Astrocyte (in vitro differentiated cells and primary cell): ENCODE measurements around the gene SCAPER. TPM values are rescaled to one million over a fixed set of nuclear protein-coding genes. Genes with fewer than 3 reads are reported as not detected.

Experiments used
- DNase-seq: peaks from one replicate; pipeline ENCODE4 v3.0.0-alpha.2; 2010; ENCODE audit warnings: low read depth
- FAIRE-seq: peaks from 2 replicates; lab custom pipeline; 2011; peaks lifted over from hg19 to GRCh38; lab: Jason Lieb, UNC
- H2AFZ ChIP-seq: 2 replicates; pipeline ENCODE4 v1.6.0; 2012; ENCODE audit warnings: low read depth, low read length, inconsistent platforms
- H3K27ac ChIP-seq: 2 replicates; pipeline ENCODE4 v1.5.1; 2011; ENCODE audit warnings: low read depth, low read length, inconsistent platforms
- H3K27me3 ChIP-seq: 2 replicates; pipeline ENCODE4 v1.6.0; 2011; ENCODE audit warnings: low read length, inconsistent platforms; ENCODE audit not compliant: insufficient read depth
- H3K36me3 ChIP-seq: 2 replicates; pipeline ENCODE4 v1.5.1; 2011; ENCODE audit warnings: low read length, inconsistent platforms; ENCODE audit not compliant: insufficient read depth
- H3K4me1 ChIP-seq: 2 replicates; pipeline ENCODE4 v1.5.1; 2011; ENCODE audit warnings: low read length, inconsistent platforms; ENCODE audit not compliant: insufficient read depth
- H3K4me2 ChIP-seq: 2 replicates; pipeline ENCODE4 v1.6.0; 2012; ENCODE audit warnings: low read length, inconsistent platforms
- H3K4me3 ChIP-seq: 2 replicates; pipeline ENCODE4 v1.5.1; 2011; ENCODE audit warnings: low read depth, mild to moderate bottlenecking, low read length, inconsistent platforms; ENCODE audit not compliant: insufficient read depth
- H3K79me2 ChIP-seq: 2 replicates; pipeline ENCODE4 v1.6.0; 2012; ENCODE audit warnings: mild to moderate bottlenecking, low read length, inconsistent platforms; ENCODE audit not compliant: insufficient read depth
- H3K9ac ChIP-seq: 2 replicates; pipeline ENCODE4 v1.6.0; 2012; ENCODE audit warnings: mild to moderate bottlenecking, low read length, inconsistent platforms
- H3K9me3 ChIP-seq: 2 replicates; pipeline ENCODE4 v1.5.1; 2012; ENCODE audit warnings: low read depth, mild to moderate bottlenecking, low read length, inconsistent platforms; ENCODE audit not compliant: insufficient read depth
- H4K20me1 ChIP-seq: 2 replicates; pipeline ENCODE4 v1.6.0; 2012; ENCODE audit warnings: low read length, inconsistent platforms; ENCODE audit not compliant: insufficient read depth
- H3K27ac Mint-ChIP-seq: one replicate; pipeline ENCODE4 v1.8.0; 2021; ENCODE audit warnings: mild to moderate bottlenecking, mixed read lengths; ENCODE audit not compliant: unreplicated experiment
- H3K27me3 Mint-ChIP-seq: one replicate; pipeline ENCODE4 v1.8.0; 2021; ENCODE audit warnings: low read depth, mixed read lengths; ENCODE audit not compliant: unreplicated experiment
- H3K36me3 Mint-ChIP-seq: one replicate; pipeline ENCODE4 v1.8.0; 2021; ENCODE audit warnings: low read depth, mixed read lengths; ENCODE audit not compliant: unreplicated experiment
- H3K4me1 Mint-ChIP-seq: one replicate; pipeline ENCODE4 v1.8.0; 2021; ENCODE audit warnings: low read depth, mixed read lengths; ENCODE audit not compliant: unreplicated experiment
- H3K4me3 Mint-ChIP-seq: one replicate; pipeline ENCODE4 v1.8.0; 2021; ENCODE audit warnings: mild to moderate bottlenecking, moderate library complexity, mixed read lengths; ENCODE audit not compliant: unreplicated experiment
- H3K9me3 Mint-ChIP-seq: one replicate; pipeline ENCODE4 v1.8.0; 2021; ENCODE audit warnings: mild to moderate bottlenecking, mixed read lengths; ENCODE audit not compliant: unreplicated experiment
- CTCF ChIP-seq: IDR thresholded peaks from 2 replicates; pipeline ENCODE4 v1.5.1; 2011; ENCODE audit warnings: low read depth, mild to moderate bottlenecking, inconsistent platforms, low read length, moderate library complexity; ENCODE audit not compliant: insufficient read depth
- EZH2 ChIP-seq: IDR thresholded peaks from 2 replicates; pipeline ENCODE4 v1.6.1; 2012; ENCODE audit warnings: mild to moderate bottlenecking, low read length, inconsistent platforms; ENCODE audit not compliant: insufficient read depth
- total RNA-seq: library from RNA; stranded (reverse); gene quantifications from 2 replicates; pipeline ENCODE4 v1.2.1, GENCODE V29; 2021

Gene SCAPER
- total RNA-seq, 1 donor from 2014 or later = 8.6 TPM

GRCh38 chr15:76572983-76573314 is 332.2 kb downstream of the SCAPER start:
- no peaks in the 10 kb centered on the region for H3K9me3 Mint-ChIP-seq
- TF ChIP-seq EZH2 (no peak), CTCF (no peak)
- Histone ChIP-seq H4K20me1 (no peaks in the 10 kb centered on the region), H3K79me2 (no peaks in the 10 kb centered on the region), H3K4me2 (no peak overlapping the region), H3K27ac (no peak overlapping the region), H3K9ac (no peak overlapping the region), H3K4me1 (no peaks in the 10 kb centered on the region), H3K4me3 (no peak overlapping the region), H3K36me3 (no peaks in the 10 kb centered on the region), H2AFZ (no peak overlapping the region), H3K27me3 (no peaks in the 10 kb centered on the region), H3K9me3 (no peaks in the 10 kb centered on the region)
- DNase-seq = no peak
- no peak for FAIRE-seq
- H3K27ac Mint-ChIP-seq = no peak overlapping the region
- no peak overlapping the region for H3K4me3 Mint-ChIP-seq
- H3K27me3 Mint-ChIP-seq = no peaks in the 10 kb centered on the region
- H3K36me3 Mint-ChIP-seq = peaks cover 4% of the 10 kb centered on the region
- peaks cover 7% of the 10 kb centered on the region for H3K4me1 Mint-ChIP-seq

- H3K9me3 Mint-ChIP-seq = peaks cover 8% of the 10 kb centered on the region
- H3K36me3 Mint-ChIP-seq = no peaks in the 10 kb centered on the region
- H3K27me3 Mint-ChIP-seq = no peaks in the 10 kb centered on the region
- no peak overlapping the region for H2AFZ ChIP-seq
- H4K20me1 ChIP-seq = no peaks in the 10 kb centered on the region
- H3K4me3 Mint-ChIP-seq = no peak overlapping the region
- H3K27ac ChIP-seq = no peak overlapping the region
- FAIRE-seq (no peak), DNase-seq (peak; percentile 49)
- H3K4me3 ChIP-seq = no peak overlapping the region
- H3K4me1 ChIP-seq = no peaks in the 10 kb centered on the region
- no peaks in the 10 kb centered on the region for H3K79me2 ChIP-seq
- H3K4me2 ChIP-seq = no peak overlapping the region
- no peak overlapping the region for H3K27ac Mint-ChIP-seq
- H3K9ac ChIP-seq = no peak overlapping the region
- no peak for TF ChIP-seq EZH2
- no peak for TF ChIP-seq CTCF
- H3K36me3 ChIP-seq = no peaks in the 10 kb centered on the region
- no peaks in the 10 kb centered on the region for H3K27me3 ChIP-seq
- no peaks in the 10 kb centered on the region for H3K9me3 ChIP-seq
- H3K4me1 Mint-ChIP-seq = peaks cover 2% of the 10 kb centered on the region
Observed at GRCh38 chr15:76566276-76566675, 338.9 kb downstream of the SCAPER start.

GRCh38 chr15:76565366-76565765 is 339.8 kb downstream of the SCAPER start:
- no peak overlapping the region for H3K27ac ChIP-seq
- H3K4me2 ChIP-seq = no peak overlapping the region
- peaks cover 2% of the 10 kb centered on the region for H3K4me1 Mint-ChIP-seq
- no peaks in the 10 kb centered on the region for H3K36me3 ChIP-seq
- H3K9ac ChIP-seq = no peak overlapping the region
- H3K79me2 ChIP-seq = no peaks in the 10 kb centered on the region
- no peak overlapping the region for H3K4me3 Mint-ChIP-seq
- FAIRE-seq (no peak), DNase-seq (peak; percentile 58)
- no peaks in the 10 kb centered on the region for H3K36me3 Mint-ChIP-seq
- peaks cover 8% of the 10 kb centered on the region for H3K9me3 Mint-ChIP-seq
- H3K27me3 ChIP-seq = no peaks in the 10 kb centered on the region
- H3K4me1 ChIP-seq = no peaks in the 10 kb centered on the region
- no peak overlapping the region for H3K4me3 ChIP-seq
- TF ChIP-seq CTCF = no peak
- TF ChIP-seq EZH2 = no peak
- no peaks in the 10 kb centered on the region for H3K27me3 Mint-ChIP-seq
- no peak overlapping the region for H2AFZ ChIP-seq
- no peak overlapping the region for H3K27ac Mint-ChIP-seq
- H3K9me3 ChIP-seq = no peaks in the 10 kb centered on the region
- no peaks in the 10 kb centered on the region for H4K20me1 ChIP-seq
